ENCODE results near the gene AUNIP.

The AUNIP gene, protein sequence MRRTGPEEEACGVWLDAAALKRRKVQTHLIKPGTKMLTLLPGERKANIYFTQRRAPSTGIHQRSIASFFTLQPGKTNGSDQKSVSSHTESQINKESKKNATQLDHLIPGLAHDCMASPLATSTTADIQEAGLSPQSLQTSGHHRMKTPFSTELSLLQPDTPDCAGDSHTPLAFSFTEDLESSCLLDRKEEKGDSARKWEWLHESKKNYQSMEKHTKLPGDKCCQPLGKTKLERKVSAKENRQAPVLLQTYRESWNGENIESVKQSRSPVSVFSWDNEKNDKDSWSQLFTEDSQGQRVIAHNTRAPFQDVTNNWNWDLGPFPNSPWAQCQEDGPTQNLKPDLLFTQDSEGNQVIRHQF

GRCh38 chr1:25858906-25859789 lies at the start of gene AUNIP:
TSS of gene AUNIP (minus strand) at chr1:25859457. CDS start at chr1:25859357, 100 bp downstream.
- H3K27ac Mint-ChIP-seq = peak within 1 kb of the TSS; percentile 95
- ATAC-seq (peak; percentile 93), DNase-seq (peak; percentile 95)
- H3K36me3 Mint-ChIP-seq (ENCODE audit: low read depth) = peaks cover 8% of the 10 kb centered on the region
- H3K27me3 Mint-ChIP-seq = no peaks in the 10 kb centered on the region
- no peaks in the 10 kb centered on the region for H3K9me3 Mint-ChIP-seq
- peaks cover 23% of the 10 kb centered on the region for H3K4me1 Mint-ChIP-seq
- H3K4me3 Mint-ChIP-seq = peak within 1 kb of the TSS; percentile 95

DNA sequence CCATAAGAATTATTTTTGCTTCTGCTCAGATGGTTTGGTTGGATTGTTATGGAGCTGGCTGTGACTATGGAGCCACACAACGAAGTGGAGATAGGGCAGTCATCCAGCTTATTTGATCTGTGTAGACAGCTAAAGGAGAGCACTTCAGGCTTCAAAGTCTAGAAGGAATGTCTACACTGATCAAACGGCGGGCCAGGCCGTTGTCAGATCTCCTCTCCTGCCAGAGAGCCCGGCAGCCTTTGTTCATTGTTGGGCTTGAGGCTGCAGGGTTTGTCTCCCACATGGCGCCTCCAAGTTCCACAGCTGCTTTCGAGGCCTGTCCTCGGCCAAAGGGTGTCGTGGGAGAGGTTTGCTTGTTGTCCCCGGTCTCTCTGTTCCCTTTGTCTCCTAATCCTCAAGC lies 49.8 kb upstream of the AUNIP start:
- Mint-ChIP-seq H3K4me3 (no peak overlapping the region), H3K9me3 (no peaks in the 10 kb centered on the region), H3K27me3 (no peaks in the 10 kb centered on the region), H3K27ac (no peak overlapping the region), H3K4me1 (peaks cover 16% of the 10 kb centered on the region), H3K36me3 (ENCODE audit: low read depth) (peaks cover 11% of the 10 kb centered on the region)
- ATAC-seq (no peak), DNase-seq (no peak)

GRCh38 chr1:25908161-25908560 lies 48.9 kb upstream of the AUNIP start:
- H3K9me3 Mint-ChIP-seq = no peaks in the 10 kb centered on the region
- no peaks in the 10 kb centered on the region for H3K27me3 Mint-ChIP-seq
- H3K36me3 Mint-ChIP-seq (ENCODE audit: low read depth) = peaks cover 16% of the 10 kb centered on the region
- peaks cover 21% of the 10 kb centered on the region for H3K4me1 Mint-ChIP-seq
- no peak overlapping the region for H3K27ac Mint-ChIP-seq
- DNase-seq (no peak), ATAC-seq (no peak)
- H3K4me3 Mint-ChIP-seq = no peak overlapping the region

GRCh38 chr1:25907601-25908000 lies 48.3 kb upstream of the AUNIP start:
- Mint-ChIP-seq H3K27me3 (no peaks in the 10 kb centered on the region), H3K27ac (no peak overlapping the region), H3K4me1 (peaks cover 24% of the 10 kb centered on the region), H3K9me3 (no peaks in the 10 kb centered on the region), H3K36me3 (ENCODE audit: low read depth) (peaks cover 20% of the 10 kb centered on the region), H3K4me3 (no peak overlapping the region)
- no peak for ATAC-seq
- DNase-seq = no peak

GRCh38 chr1:25906644-25907300 lies 47.5 kb upstream of the AUNIP start:
- DNase-seq = no peak
- H3K36me3 Mint-ChIP-seq (ENCODE audit: low read depth) = peaks cover 27% of the 10 kb centered on the region

DNA sequence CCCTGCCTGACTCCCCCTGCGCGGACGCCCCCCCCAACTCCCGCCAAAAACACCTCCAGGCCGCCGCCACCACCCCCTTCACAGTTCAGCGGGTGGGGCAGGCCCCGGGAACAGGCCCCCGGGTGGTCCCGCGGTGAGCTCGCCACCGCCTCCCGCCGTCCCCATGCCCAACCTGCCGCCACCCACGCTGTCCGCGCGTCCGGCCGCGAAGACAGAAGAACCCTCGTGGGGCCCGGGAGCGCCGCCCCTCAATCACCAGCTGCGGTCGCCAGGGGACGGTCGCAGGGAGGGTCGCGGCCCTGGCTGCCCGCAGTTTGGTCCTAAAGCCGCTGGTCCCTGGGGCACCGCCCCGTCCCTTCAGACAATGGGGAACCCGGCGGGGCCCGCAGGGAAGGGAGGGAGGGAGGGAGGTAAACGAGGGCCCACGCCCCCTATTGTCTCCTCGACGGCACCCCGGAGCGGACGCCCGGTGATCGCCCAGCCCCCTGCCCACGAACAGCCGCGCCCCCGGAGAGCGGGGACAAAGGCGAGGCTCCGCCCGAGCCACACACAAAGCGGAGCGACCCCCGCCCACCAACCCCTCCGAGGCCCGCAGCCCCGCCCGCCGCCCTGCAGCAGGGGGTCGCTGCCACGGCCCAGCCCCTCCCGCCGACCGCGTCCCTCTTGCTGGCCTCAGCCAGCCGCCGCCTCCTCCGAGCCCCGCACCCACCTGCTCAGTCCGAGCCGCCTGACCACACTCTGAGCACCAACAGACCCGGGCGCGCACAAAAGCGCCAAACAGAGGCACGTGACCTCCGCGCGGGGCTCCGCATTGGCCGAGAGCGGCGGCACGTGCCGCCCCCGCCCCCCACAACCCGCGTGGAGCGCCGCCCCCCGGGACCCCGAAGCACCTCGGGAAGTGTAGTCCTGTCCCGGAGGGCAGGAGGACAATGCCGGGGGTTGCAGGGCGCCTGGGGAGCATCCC lies 46.7 kb upstream of the AUNIP start, which contains the start of gene STMN1:
STMN1 (minus strand) TSS at position 740 of the 964 bp plus-strand sequence. CDS start 1,743 bp downstream, outside the sequence.
- ATAC-seq = peak; percentile 82
- peaks cover 28% of the 10 kb centered on the region for H3K4me1 Mint-ChIP-seq

More at GRCh38 chr1:25906644-25907300, 47.5 kb upstream of the AUNIP start:
- peaks cover 26% of the 10 kb centered on the region for H3K4me1 Mint-ChIP-seq
- ATAC-seq = no peak
- no peak overlapping the region for H3K27ac Mint-ChIP-seq
- no peaks in the 10 kb centered on the region for H3K27me3 Mint-ChIP-seq
- H3K4me3 Mint-ChIP-seq = peak overlapping the region; percentile 92
- H3K9me3 Mint-ChIP-seq = no peaks in the 10 kb centered on the region

DNA sequence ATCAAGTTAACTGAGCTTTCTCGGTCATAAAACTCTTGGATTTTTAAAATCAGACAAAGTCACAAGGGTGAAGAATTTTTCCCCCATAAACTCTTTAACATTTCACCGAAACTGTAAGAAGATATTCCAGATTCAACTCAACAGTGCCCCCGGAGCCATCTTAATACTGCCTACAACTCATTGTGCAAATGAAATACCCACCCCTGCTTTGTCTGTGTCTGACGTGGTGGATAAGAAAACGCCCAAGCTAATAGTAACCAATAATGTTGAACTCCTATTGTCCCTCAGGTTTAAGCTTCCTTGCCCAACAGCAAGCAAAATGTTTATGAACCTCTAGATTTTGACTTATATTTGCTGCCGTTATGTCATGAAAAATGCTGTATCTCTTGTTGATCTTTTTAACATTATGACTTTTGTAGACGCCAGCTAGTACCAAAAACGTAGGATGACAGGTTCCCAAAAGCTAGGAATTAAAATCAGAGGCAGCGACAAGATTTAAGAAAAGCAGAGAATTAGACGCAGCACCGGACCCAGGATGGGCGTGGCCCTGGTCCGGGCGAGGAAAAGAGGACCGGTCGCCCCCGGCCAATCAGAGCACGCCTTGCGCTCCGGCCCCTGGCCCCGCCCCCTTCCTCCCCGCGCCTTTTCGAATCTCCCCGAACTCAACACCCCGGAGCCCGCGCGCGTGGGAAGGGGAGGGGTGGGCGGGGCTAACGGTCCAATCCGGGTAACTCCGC lies 45.9 kb upstream of the AUNIP start:
- no peaks in the 10 kb centered on the region for H3K27me3 Mint-ChIP-seq
- H3K9me3 Mint-ChIP-seq = no peaks in the 10 kb centered on the region
- ATAC-seq (peak; percentile 87), DNase-seq (peak; percentile 98)
- peaks cover 31% of the 10 kb centered on the region for H3K4me1 Mint-ChIP-seq
- peak overlapping the region; percentile 79 for H3K27ac Mint-ChIP-seq
- H3K4me3 Mint-ChIP-seq = peak overlapping the region; percentile 92
- peaks cover 42% of the 10 kb centered on the region for H3K36me3 Mint-ChIP-seq (ENCODE audit: low read depth)

More for the DNA sequence above, 46.7 kb upstream of the AUNIP start, which contains the start of gene STMN1:
- Mint-ChIP-seq H3K9me3 (no peaks in the 10 kb centered on the region), H3K27me3 (no peaks in the 10 kb centered on the region), H3K4me3 (peak within 1 kb of the TSS; percentile 92), H3K27ac (peak within 1 kb of the TSS; percentile 87), H3K36me3 (ENCODE audit: low read depth) (peaks cover 35% of the 10 kb centered on the region)
- peak; percentile 92 for DNase-seq

DNA sequence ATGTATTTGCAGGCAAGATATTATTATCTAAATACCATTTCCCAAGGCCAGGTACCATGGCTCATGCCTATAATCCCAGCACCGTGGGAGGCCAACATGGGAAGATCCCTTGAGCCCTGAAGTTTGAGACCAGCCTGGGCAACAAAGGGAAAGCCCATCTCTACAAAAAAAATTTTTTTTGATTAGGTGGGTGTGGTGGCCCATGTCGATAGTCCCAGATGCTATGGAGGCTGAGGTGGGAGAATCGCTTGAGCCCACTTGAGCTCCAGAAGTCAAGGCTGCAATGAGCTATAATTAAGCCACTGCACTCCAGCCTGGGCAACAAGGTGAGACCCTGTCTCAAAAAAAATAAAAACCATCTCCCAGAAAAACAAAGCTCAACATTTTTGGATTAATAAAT lies 44.7 kb upstream of the AUNIP start:
- H3K36me3 Mint-ChIP-seq (ENCODE audit: low read depth) = peaks cover 44% of the 10 kb centered on the region
- peaks cover 31% of the 10 kb centered on the region for H3K4me1 Mint-ChIP-seq
- peak overlapping the region; percentile 92 for H3K4me3 Mint-ChIP-seq
- no peak overlapping the region for H3K27ac Mint-ChIP-seq
- H3K27me3 Mint-ChIP-seq = no peaks in the 10 kb centered on the region
- H3K9me3 Mint-ChIP-seq = no peaks in the 10 kb centered on the region
- ATAC-seq = no peak
- no peak for DNase-seq

GRCh38 chr1:25902462-25902861 lies 43.2 kb upstream of the AUNIP start:
- ATAC-seq (no peak), DNase-seq (no peak)
- H3K36me3 Mint-ChIP-seq (ENCODE audit: low read depth) = peaks cover 52% of the 10 kb centered on the region
- H3K4me1 Mint-ChIP-seq = peaks cover 31% of the 10 kb centered on the region
- no peak overlapping the region for H3K4me3 Mint-ChIP-seq
- no peak overlapping the region for H3K27ac Mint-ChIP-seq
- H3K9me3 Mint-ChIP-seq = no peaks in the 10 kb centered on the region
- H3K27me3 Mint-ChIP-seq = no peaks in the 10 kb centered on the region

GRCh38 chr1:25900219-25900618 lies 41.0 kb upstream of the AUNIP start:
- Mint-ChIP-seq H3K4me3 (no peak overlapping the region), H3K27me3 (no peaks in the 10 kb centered on the region), H3K9me3 (no peaks in the 10 kb centered on the region), H3K27ac (no peak overlapping the region), H3K4me1 (peaks cover 33% of the 10 kb centered on the region), H3K36me3 (ENCODE audit: low read depth) (peaks cover 51% of the 10 kb centered on the region)
- ATAC-seq (no peak), DNase-seq (no peak)

DNA sequence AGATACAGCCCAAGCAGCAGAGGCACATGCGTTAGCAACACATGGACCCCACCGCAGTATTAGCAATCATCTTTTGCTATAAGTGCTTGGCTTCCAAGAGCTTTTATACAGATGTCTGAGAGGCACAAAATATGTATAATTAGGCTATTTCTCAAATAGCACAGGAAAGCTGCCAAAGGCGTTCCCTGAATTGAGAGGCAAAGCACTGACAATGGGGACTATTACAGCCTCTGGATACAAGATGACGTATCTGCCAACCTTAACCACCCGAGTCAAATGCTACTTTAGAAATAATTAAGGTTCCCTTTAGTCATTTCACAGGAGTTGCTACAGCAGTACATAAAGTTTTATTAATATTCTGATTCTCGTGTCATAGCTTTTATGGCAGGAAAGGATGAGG lies 40.5 kb upstream of the AUNIP start:
- Mint-ChIP-seq H3K27me3 (no peaks in the 10 kb centered on the region), H3K9me3 (no peaks in the 10 kb centered on the region), H3K4me1 (peaks cover 32% of the 10 kb centered on the region), H3K36me3 (ENCODE audit: low read depth) (peaks cover 47% of the 10 kb centered on the region), H3K4me3 (no peak overlapping the region), H3K27ac (no peak overlapping the region)
- DNase-seq = no peak
- no peak for ATAC-seq

- Mint-ChIP-seq H3K4me1 (peaks cover 20% of the 10 kb centered on the region), H3K27me3 (no peaks in the 10 kb centered on the region), H3K9me3 (no peaks in the 10 kb centered on the region), H3K27ac (no peak overlapping the region), H3K36me3 (ENCODE audit: low read depth) (peaks cover 39% of the 10 kb centered on the region), H3K4me3 (no peak overlapping the region)
- DNase-seq = no peak
- ATAC-seq = no peak
Observed at GRCh38 chr1:25898223-25899015, 39.2 kb upstream of the AUNIP start.

Measured in activated naive CD8-positive, alpha-beta T cell treated with anti-CD3 and anti-CD28 coated beads, Interleukin-2, amount 50 U/mL, for 24 hours (primary cell).